Lung microvascular endothelial cell (primary cell): ENCODE measurements around the gene IFNLR1. TPM values are rescaled to one million over a fixed set of nuclear protein-coding genes. Genes with fewer than 3 reads are reported as not detected.

Experiments used
- DNase-seq, 2 donors: peaks; one replicate each; pipeline versions ENCODE4 v3.0.0 to v3.0.0-alpha.2; 2010; ENCODE audit warnings: low read depth in 2 of 2
- total RNA-seq: library from RNA; depleted of rRNA; stranded (reverse); fragments of >200 nt; gene quantifications from 2 replicates; pipeline ENCODE4 v1.2.1, GENCODE V29; 2014

The IFNLR1 gene
- total RNA-seq, 1 donor from 2014 or later = under 0.01 TPM

- peak; percentile 3 to 63 for DNase-seq
Measured at GRCh38 chr1:24149866-24150233, 37.2 kb downstream of the IFNLR1 start.

- DNase-seq = no peak
Measured at GRCh38 chr1:24147816-24148215, 39.3 kb downstream of the IFNLR1 start.

DNA sequence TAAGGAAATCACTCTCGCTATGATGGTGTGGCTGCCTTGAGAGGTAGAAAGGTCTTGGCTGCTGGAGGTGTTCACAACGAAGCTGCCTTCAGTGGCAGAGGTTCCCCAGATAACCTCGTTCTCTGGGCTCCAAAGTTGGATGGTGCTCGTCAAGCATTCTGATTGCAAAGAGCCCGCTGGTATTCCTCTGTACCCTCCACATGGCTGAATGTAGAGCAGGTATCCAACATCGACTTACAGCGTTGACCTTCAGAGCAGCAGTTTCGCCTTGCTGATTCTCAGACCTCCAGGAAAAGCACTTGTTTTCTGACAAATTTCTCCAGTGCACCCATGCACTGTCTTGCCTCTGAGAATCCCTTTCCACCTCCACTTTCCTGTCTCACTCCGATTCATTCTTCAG, 39.9 kb downstream of the IFNLR1 start:
- DNase-seq = no peak

DNA sequence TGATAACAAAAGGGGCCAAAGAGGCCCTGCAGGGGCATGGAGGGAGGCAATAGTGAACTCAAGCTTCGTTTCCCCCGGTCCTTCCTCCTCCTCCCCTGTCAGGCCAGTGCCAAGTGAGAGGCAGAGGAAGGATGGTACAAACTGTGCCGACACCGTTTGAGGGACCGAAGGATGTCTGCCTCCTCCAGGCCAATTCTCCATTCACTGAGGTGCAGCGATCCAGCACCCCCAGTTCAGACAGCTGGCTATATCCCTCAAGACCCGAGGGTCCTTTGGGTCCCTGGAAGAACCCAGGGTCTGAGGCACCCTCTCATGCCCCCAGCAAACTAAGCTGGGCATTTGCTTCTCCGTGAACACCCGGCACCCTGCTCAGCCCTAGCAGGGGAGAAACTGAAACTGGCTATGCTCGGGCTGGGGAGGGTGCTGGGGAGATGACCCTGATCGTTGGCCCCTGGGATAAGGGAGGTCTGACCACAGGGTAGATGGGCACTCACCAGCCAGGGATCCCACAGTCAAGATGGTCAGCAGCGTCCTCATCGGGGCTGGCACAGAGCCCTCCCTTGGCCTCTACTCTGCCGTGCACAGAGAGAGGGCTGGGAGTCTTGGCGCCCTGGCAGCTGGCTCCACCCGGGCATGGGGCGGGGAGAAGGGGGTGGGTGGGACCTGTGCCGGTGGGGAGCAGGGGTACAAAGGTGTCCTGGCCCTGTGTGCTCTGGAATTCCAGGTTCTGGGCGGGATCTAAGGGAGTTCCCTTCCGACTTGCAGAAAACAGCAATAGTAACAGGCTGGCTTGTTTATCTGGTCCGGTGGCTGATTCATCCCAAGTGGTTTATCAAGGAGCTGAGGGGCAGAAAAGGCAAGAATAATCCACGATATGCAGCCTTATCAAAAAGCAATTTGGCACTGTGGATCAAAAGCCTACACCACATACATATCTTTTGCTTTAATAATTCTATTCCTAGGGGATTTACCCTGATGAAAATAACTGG, 44.2 kb downstream of the IFNLR1 start, which contains the start of gene IL22RA1:
IL22RA1 (minus strand) TSS at position 595 of the 989 bp plus-strand sequence; CDS start at position 537, 58 bp downstream.
- no peak for DNase-seq

GRCh38 chr1:24141311-24141997, 45.6 kb downstream of the IFNLR1 start:
- DNase-seq = no peak

DNA sequence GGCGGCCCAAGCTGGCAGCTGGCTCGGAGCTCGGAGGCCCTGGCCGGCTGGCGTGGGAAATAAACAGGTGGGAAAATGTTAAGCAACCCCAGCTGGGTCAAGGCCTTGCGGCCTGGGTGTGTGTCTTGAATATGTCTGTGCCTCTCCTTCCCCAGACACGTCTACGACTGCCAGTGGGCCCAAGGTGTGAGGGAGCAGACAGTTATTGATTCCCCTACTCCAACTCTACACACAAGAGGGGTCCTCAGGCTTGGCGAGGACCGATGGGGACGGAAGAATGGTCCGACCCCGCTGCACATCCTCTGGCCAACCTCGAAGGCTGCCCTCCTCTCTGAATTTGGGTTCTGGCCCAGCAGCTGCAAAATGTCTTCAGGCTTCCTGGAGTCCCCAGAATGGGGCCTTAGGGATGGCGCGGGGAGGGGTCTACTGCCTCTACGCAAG, 46.3 kb downstream of the IFNLR1 start:
- no peak for DNase-seq

GRCh38 chr1:24139841-24140425, 47.2 kb downstream of the IFNLR1 start:
- no peak for DNase-seq

GRCh38 chr1:24139222-24139489, 47.9 kb downstream of the IFNLR1 start:
- no peak for DNase-seq

- DNase-seq = no peak
Measured at GRCh38 chr1:24138476-24139221, 48.4 kb downstream of the IFNLR1 start.

DNA sequence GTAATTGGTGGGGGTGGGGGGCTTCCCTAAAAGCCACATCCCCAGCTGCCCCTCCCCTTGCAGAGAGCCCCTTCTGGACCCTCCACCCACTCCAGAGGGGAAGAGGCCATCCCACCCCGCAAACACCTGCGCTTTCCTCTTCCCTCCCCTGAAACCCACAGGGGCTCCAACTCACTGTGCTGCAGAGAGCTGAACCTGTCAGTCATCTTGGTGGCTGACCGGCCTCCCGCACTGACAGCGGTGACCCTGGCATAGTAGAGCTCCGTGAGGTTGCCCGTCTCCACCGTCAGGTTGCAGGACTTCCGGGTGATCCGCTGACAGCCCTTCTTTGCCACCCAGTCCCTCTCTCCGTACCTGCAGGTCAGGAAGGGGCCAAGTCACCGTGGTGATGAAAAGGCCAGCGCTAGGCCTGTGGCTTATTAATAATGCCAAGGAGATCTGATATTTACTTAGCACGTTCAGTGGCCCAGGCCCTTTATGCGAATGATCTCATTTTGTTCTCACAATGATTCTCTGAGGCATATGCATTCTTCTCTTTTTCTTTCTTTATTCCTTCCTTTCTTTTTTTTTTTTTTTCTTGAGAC, 50.0 kb downstream of the IFNLR1 start:
- DNase-seq = no peak

DNA sequence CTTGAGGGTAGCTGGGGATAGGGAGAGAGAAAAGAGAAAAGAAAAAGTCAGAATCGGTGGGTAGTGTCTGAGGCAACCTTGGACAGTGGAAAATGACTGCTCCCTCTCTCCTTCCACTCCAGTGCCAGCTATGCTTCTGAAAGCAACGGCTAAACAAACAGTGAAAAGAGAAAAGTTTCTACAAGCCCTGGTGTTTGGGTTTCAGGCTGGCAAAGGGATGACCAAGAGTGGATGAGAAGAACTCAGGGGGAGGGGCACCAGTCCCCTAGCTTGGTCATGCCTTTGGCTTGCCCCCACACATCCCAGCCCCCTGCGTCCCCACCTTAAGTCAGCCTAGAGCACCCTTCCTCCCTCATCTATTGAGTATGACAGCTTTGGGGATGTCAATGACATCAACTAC, 52.7 kb downstream of the IFNLR1 start:
- DNase-seq = no peak

DNA sequence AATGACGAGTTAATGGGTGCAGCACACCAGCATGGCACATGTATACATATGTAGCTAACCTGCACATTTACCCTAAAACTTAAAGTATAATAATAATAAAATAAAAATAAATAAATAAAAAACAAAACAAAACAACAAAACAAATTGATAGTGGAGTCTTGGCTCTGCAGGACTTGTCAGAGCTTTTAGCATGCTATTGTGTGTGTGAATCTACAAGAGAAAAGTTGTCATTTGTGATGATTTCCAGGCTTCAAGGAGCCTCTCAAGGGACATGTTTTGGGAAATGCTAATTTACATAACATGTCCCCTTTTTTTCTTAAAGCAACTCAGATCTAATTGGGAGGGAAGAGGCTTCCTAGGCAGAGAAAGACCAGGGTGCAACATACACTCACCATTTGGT, 53.3 kb downstream of the IFNLR1 start:
- DNase-seq = no peak

DNA sequence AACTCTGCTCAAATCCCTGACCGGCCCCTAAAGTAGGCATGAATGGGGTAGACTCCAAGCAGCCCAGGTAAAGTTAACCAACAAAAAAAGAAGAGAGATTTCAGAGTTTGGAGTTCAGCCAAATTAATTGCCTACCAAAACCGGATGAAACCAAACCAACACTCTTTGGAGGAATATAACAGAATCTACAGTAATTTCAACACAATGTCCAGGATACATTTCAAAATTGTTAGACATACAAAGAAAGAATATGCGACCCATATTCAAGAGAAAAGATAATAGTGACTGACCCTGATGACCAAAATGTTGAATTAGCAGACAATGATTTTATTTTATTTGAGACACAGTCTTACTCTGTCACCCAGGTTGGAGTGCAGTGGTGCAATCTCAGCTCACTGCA, 56.7 kb downstream of the IFNLR1 start:
- DNase-seq = no peak

- DNase-seq = no peak
Measured at GRCh38 chr1:24127801-24128363, 59.2 kb downstream of the IFNLR1 start.

DNA sequence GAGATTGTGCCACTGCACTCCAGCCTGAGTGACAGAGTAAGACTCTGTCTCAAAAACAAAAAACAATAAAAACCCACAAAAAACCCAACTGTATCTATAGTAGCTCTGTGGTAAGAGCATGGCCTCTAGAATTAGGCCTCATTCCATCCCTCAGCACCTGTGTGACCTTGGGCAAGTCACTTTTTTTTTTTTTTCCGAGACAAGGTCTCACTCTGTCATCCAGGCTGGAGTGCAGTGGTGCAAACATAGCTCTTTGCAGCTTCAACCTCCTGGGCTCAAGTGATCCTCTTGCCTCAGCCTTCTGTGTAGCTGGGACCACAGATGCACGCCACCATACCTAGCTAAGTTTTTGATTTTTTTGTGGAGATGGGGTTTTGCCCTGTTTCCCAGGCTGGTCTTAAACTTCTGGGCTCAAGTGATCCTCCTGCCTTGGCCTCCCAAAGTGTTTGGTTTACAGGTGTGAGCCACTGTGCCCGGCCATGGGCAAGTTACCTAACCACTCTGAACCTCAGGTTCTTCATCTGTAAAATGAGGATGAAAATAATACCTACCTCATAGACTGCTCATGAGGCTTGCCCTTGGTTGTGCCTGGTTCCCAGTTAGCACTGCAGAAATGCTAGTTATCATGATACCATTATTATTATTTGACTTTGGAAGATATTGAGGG, 59.8 kb downstream of the IFNLR1 start:
- DNase-seq = no peak

DNA sequence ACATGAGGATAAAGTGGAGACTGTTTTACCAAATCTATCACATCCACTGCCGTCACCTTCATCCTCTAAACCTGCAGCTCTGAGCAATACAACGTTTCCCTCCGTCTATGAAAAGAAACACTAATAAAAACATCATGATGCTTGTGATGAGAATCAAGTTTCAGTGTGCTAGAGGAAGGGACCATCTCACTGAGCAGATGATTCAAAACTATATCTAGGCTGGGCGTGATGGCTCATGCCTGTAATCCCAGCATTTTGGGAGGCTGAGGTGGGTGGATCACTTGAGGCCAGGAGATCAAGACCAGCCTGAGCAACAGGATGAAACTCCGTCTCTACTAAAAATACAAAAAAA, 60.4 kb downstream of the IFNLR1 start:
- no peak for DNase-seq

- peak; percentile 27 to 53 for DNase-seq
Measured at GRCh38 chr1:24126018-24126671, 60.9 kb downstream of the IFNLR1 start.

DNA sequence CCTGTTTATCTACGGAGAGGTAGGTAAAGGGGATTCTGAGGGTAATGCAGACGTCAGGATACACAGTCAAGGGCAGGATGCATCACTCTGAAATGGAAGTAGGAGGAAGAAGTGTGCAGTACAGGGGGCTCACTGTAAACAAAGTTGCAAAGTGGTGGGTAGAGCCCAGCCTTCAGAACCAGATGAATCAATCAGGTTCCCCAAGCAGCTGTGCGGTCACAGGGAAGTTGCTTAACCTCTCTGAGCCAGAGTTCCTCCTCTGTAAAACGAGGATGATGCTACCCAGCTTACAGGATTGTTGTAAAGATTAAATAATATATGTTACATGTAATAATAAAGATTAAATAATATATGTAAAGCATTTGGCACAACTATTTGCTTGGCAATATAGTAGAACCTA, 61.6 kb downstream of the IFNLR1 start:
- no peak for DNase-seq

GRCh38 chr1:24124980-24125379, 62.1 kb downstream of the IFNLR1 start:
- DNase-seq = no peak

- DNase-seq = no peak
Measured at GRCh38 chr1:24123611-24124010, 63.5 kb downstream of the IFNLR1 start.
